Transverse colon (tissue), 4 donors: Measurements from ENCODE around the gene ILDR1. TPM values are rescaled to one million over a fixed set of nuclear protein-coding genes. Genes with fewer than 3 reads are reported as not detected.

ENCODE experiments used
- DNase-seq: peaks from one replicate; pipeline ENCODE4 v3.0.0-alpha.2; 2019
- H3K27ac ChIP-seq, 4 donors: fragments of 200-600 bp; sonication (generic); 2 replicates each; pipeline ENCODE4 v1.5.1; 2016 to 2018; ENCODE audit warnings: inconsistent platforms in 4 of 4
- H3K27me3 ChIP-seq: fragments of 200-600 bp; sonication (generic); 2 replicates; pipeline ENCODE4 v1.5.1; 2017; ENCODE audit warnings: inconsistent platforms
- H3K36me3 ChIP-seq, 4 donors: fragments of 200-600 bp; sonication (generic); 2 replicates each; pipeline ENCODE4 v1.5.1; 2017 to 2019; ENCODE audit warnings: inconsistent platforms in 4 of 4
- H3K4me1 ChIP-seq, 4 donors: fragments of 200-600 bp; sonication (generic); 2 replicates each; pipeline ENCODE4 v1.5.1; 2017 to 2020; ENCODE audit warnings: inconsistent platforms in 4 of 4
- H3K4me3 ChIP-seq, 4 donors: fragments of 200-600 bp; sonication (generic); 1 replicate in 1 of 4; 2 replicates in 3 of 4; pipeline versions ENCODE4 v1.5.1 to v1.6.1; 2017 to 2019; ENCODE audit warnings: inconsistent platforms in 4 of 4
- H3K9me3 ChIP-seq, 2 donors: fragments of 200-600 bp; sonication (generic); 2 replicates each; pipeline ENCODE4 v1.5.1; 2017 to 2019; ENCODE audit warnings: inconsistent platforms in 2 of 2
- EP300 ChIP-seq: sonication (generic); formaldehyde crosslinking; IDR thresholded peaks from one replicate; pipeline ENCODE4 v1.6.1; 2017; ENCODE audit warnings: antibody characterized with exemption, low read depth
- POLR2A ChIP-seq: fragments of 450-650 bp; IDR thresholded peaks from one replicate; pipeline ENCODE4 v1.6.1; 2016; ENCODE audit warnings: antibody characterized with exemption, mild to moderate bottlenecking, moderate library complexity
- POLR2AphosphoS5 ChIP-seq, 3 donors: sonication (generic); formaldehyde crosslinking; IDR thresholded peaks; one replicate each; pipeline ENCODE4 v1.6.1; 2016; ENCODE audit warnings: antibody characterized with exemption in 3 of 3
- WGBS, 2 donors: methylation state at CpG; one replicate each; pipeline ENCODE4 v1.1.5; 2018; ENCODE audit warnings: low coverage in 1 of 2; 5-methylcytosine and 5-hydroxymethylcytosine counted together
- in situ Hi-C, 4 donors: fragments of 200-750 bp; cut with MboI; loops; one replicate each; pipeline versions ENCODE4 v1.15.0 to v1.15.1; 2017; ENCODE audit warnings: low sequenced_read_pairs in 3 of 4, low pct_ligation_motif_present in 1 of 4, low pct_unique_long_range_greater_than_20kb in 1 of 4
- intact Hi-C: fragments of 100-400 bp; cut with DNase I; formaldehyde crosslinking; loops from one replicate; pipeline ENCODE4 v1.15.1; 2023; ENCODE audit warnings: low total_unique reads
- total RNA-seq, 4 donors: library from RNA; depleted of rRNA; stranded (reverse); fragments of >200 nt; gene quantifications; one replicate each; pipeline ENCODE4 v1.1.0, GENCODE V29; 2016
- TF ChIP-seq, protein P1 (sequence below), 5 experiments: fragments of 200-600 bp in 3 of 5; fragments of 450-650 bp in 2 of 5; sonication (generic) in 3 of 5; IDR thresholded peaks; 1 replicate in 2 of 5; 2 replicates in 3 of 5; pipeline ENCODE4 v1.5.1; 2016 to 2017; ENCODE audit warnings: antibody characterized with exemption in 5 of 5, inconsistent platforms in 3 of 5, mild to moderate bottlenecking in 2 of 5, moderate library complexity in 1 of 5

The ILDR1 gene
- 10 to 100 TPM; 13.8 to 27.7 (median 21.5) TPM for total RNA-seq

DNA sequence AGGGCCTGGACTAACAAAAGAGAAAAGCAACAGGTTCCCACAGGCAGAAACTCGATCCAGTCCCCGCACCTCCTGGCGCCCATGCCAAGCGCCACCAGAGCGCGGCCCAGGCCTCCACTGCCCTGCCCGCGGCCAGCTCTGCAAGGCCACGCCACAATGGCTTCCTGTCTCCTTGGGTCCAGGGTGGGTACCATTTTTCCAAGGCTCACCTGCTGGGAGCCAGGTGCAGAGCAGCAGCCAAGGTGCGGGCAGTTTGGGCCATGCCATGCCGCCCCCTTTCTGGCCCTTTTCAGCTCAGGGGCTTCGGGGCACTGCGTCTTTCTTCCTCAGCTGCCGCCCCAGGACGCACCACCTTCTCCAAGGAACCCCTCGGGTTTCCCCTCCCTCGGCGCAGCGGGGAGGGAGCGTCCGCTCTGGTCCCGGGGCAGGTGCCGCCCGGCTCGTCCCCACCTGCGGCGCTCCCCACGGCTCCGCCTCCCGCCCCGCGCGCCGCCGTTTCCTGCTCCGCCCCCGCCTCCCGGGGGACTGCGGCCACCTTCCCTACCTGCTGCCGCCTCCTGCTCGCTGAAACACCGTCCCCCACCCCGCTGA lies at the start of gene ILDR1:
Gene ILDR1, minus strand, starts transcription at position 437 of the 591 bp plus-strand sequence. Its CDS starts 170 bp downstream, at position 267.
- Histone ChIP-seq H3K4me3 (peak within 1 kb of the TSS; percentile 23 to 68 (median 56)), H3K27ac (peak within 1 kb of the TSS; percentile 84 to 92 (median 89)), H3K36me3 (no peaks in the 10 kb centered on the region), H3K4me1 (peaks cover 0 to 14% (median 8%) of the 10 kb centered on the region in 4 donors), H3K9me3 (no peaks in the 10 kb centered on the region), H3K27me3 (peaks cover 13% of the 10 kb centered on the region)
- DNase-seq = peak; percentile 86
- intact Hi-C loops (no loop called here), in situ Hi-C loops (no loop called here)
- TF ChIP-seq EP300 (no peak), POLR2A (peak; percentile 77), POLR2AphosphoS5 (IDR thresholded peaks at IDR 0.05) (peak in 2 of 3 donors; percentile 59 to 65)
- TF ChIP-seq, protein P1, sequence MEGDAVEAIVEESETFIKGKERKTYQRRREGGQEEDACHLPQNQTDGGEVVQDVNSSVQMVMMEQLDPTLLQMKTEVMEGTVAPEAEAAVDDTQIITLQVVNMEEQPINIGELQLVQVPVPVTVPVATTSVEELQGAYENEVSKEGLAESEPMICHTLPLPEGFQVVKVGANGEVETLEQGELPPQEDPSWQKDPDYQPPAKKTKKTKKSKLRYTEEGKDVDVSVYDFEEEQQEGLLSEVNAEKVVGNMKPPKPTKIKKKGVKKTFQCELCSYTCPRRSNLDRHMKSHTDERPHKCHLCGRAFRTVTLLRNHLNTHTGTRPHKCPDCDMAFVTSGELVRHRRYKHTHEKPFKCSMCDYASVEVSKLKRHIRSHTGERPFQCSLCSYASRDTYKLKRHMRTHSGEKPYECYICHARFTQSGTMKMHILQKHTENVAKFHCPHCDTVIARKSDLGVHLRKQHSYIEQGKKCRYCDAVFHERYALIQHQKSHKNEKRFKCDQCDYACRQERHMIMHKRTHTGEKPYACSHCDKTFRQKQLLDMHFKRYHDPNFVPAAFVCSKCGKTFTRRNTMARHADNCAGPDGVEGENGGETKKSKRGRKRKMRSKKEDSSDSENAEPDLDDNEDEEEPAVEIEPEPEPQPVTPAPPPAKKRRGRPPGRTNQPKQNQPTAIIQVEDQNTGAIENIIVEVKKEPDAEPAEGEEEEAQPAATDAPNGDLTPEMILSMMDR (IDR thresholded peaks at IDR 0.05) = peak in 1 of 5 experiments; percentile 13
- 10% methylated on average over 2 to 41 of the region's 43 CpGs for WGBS, 2 donors

DNA sequence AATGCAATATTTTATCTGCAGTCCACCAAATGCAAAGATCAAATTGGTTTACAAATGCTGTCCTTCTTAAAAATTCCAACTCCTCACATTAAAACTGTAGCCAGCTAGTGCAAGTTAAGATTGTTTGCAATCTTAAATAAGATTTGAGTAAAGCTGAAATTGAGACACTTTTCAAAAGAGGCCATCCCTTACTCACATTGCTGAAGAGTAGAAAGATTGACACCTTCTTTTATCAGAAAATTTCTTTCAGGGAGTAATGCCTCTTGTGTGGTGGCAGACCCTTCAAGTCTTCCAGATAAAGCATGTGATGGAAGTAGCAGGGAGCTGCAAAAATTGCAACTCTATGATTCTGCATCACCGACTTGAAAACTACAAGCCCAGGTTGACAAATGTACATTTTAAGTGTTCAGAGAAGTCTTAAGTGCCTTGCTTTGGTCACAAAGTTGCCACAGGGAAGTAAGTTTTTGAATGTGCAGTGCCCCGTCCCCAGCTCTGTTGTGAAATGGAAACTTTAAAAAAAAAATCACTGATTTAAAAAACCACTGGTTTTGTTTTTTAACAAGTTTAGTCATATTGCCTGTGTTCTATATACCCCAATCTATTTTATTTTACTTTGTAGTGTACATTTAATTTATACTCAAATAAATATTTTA lies 45.7 kb upstream of the ILDR1 start:
- TF ChIP-seq POLR2A (no peak), EP300 (no peak), POLR2AphosphoS5 (IDR thresholded peaks at IDR 0.05) (no peak)
- TF ChIP-seq, protein P1 (IDR thresholded peaks at IDR 0.05) = no peak
- H3K4me3 ChIP-seq = no peak overlapping the region
- DNase-seq = no peak
- WGBS, 2 donors = 73 to 80% methylated on average over 1 to 2 of the region's 2 CpGs
- intact Hi-C loops = no loop called here
- peak overlapping the region in 1 of 4 donors; percentile 5 for H3K27ac ChIP-seq
- no peaks in the 10 kb centered on the region for H3K4me1 ChIP-seq
- no peaks in the 10 kb centered on the region for H3K36me3 ChIP-seq
- H3K9me3 ChIP-seq = no peaks in the 10 kb centered on the region
- in situ Hi-C loops = no loop called here
- no peaks in the 10 kb centered on the region for H3K27me3 ChIP-seq

DNA sequence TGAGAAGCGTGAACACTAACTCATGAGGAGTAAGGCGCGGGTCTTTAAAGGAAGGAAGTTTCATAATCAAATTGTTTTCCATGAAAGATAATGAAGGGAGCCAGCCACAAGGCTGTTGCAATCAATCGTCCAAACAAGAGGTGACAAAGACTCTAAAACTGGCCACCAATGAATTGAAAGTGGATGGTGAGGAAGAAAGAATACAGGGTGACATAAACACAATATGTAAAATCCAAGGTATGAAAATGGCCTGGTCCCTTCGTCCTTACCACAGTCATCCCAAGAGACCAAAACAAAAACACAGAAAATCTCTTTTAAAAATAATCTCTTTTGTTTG lies 45.1 kb upstream of the ILDR1 start:
- intact Hi-C loops = no loop called here
- Histone ChIP-seq H3K9me3 (no peaks in the 10 kb centered on the region), H3K4me1 (no peaks in the 10 kb centered on the region), H3K4me3 (no peak overlapping the region), H3K36me3 (no peaks in the 10 kb centered on the region), H3K27ac (peak overlapping the region in 1 of 4 donors; percentile 5), H3K27me3 (no peaks in the 10 kb centered on the region)
- in situ Hi-C loops = no loop called here
- TF ChIP-seq POLR2A (no peak), EP300 (no peak), POLR2AphosphoS5 (IDR thresholded peaks at IDR 0.05) (no peak)
- TF ChIP-seq, protein P1 (IDR thresholded peaks at IDR 0.05) = no peak
- DNase-seq = no peak
- 71 to 80% methylated on average over 5 of the region's 5 CpGs for WGBS, 2 donors

DNA sequence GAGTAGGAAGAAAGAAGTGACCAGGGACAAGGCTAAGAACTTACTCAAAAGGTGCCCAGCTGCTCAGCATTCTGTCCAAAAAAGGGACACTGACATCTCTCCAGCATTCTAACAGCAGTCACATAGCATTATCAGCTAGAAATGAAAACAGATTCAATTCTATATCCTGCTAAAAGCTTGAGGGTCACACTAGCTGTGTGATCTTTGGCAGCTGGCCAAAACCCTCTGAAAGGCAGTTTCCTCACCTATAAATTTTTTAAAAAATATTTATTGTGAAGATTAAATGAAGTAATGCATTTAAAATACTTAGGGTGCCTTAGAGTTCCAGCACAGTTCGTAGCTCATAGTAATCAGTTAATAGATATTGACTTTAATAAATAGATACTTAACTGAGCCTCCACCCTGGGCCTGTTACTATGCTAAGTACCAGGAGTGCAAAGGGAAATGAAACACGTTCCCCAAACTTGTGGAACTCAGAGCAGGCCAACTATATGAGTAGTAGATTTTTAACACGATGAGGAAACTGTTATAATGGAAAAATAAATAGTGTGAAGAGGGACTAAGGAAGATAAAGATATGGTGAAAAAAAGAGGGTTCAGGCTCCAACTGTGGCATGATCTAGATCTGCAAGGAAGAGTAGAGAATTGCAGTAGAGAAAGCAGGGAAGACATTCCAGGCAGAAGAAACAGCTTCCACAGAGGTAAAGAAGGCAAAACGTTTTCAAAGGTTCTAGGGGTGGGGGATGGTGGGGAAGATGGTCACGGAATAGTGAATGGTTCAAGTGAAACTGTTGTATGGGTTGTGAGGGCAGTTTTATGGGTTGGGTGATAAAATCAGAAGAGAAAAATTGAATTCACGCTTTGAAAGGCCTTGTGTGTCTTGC lies 44.5 kb upstream of the ILDR1 start:
- Histone ChIP-seq H3K9me3 (no peaks in the 10 kb centered on the region), H3K27me3 (no peaks in the 10 kb centered on the region), H3K27ac (no peak overlapping the region), H3K4me3 (no peak overlapping the region), H3K36me3 (no peaks in the 10 kb centered on the region), H3K4me1 (no peaks in the 10 kb centered on the region)
- no peak for DNase-seq
- WGBS, 2 donors = 53 to 65% methylated on average over 6 of the region's 6 CpGs
- in situ Hi-C loops (no loop called here), intact Hi-C loops (no loop called here)
- TF ChIP-seq, protein P1 (IDR thresholded peaks at IDR 0.05) = no peak
- TF ChIP-seq POLR2A = no peak
- TF ChIP-seq POLR2AphosphoS5 (IDR thresholded peaks at IDR 0.05) = no peak
- TF ChIP-seq EP300 = no peak
